Measurements from ENCODE around the gene STKLD1.
"Not testable (repeated sequence)": the region's sequence is repeated elsewhere in the genome, so short reads cannot be mapped to it uniquely, and the experiment has no call there.

The STKLD1 gene

DNA sequence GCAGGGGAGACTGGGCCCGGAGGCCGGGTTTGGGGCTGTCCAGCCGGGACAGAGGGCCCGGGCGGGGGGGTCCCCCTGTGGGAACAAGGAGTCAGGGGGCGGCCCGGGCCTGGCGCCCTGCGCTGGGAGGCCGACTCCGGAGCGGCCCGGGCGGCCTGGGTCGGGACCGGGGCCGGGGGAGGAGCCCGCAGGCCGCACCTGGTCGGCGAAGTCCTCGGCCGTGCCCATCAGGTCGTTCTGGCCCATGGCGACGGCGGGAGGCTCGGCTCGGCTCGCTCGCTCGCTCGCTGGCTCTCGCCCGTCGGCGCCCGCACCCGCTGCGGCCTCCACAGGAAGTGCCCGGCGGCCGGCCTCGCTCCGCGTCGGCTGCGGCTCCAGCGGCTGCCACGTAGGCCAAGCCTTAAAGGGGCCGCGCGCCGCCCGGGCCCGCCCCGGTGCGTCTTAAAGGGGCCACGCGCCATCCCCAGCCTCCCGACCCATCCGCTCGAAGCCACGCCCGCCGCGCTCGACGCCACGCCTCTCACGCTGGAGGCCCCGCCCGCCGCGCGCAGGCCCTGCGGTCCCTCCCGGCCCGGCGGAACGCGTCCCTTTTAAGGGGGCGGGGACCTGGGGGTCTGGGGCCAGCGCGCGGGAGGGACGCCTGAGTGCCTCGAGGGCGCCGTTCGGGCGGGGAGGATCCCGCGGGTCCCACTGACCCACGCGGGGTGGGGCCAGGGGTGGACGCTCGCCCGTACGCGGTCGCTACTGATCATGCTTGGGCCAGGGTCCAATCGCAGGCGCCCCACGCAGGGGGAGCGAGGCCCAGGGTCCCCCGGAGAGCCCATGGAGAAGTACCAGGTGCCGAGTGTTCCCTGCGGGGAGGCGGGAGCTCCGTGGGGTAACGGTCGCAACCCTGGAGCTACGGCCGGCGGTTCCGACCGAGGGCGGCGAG, at the start of gene STKLD1, which contains the start of gene SURF4:
Gene STKLD1, plus strand, starts transcription at position 643 of the 931 bp plus-strand sequence. Its CDS starts 108 bp downstream, at position 751.
Gene SURF4, minus strand, starts transcription at position 337 of the 931 bp plus-strand sequence. Its CDS starts 91 bp downstream, at position 246.
- DNase-seq (ENCODE audit: low spot score), result peak; percentile 97

- DNase-seq (ENCODE audit: low spot score), result not testable (repeated sequence)
Observed at GRCh38 chr9:133327021-133327420, 49.1 kb upstream of the STKLD1 start.

GRCh38 chr9:133327834-133328484, 48.2 kb upstream of the STKLD1 start:
- no peak for DNase-seq (ENCODE audit: low spot score)

GRCh38 chr9:133329306-133330156, 46.6 kb upstream of the STKLD1 start:
- DNase-seq (ENCODE audit: low spot score), result peak; percentile 50

DNA sequence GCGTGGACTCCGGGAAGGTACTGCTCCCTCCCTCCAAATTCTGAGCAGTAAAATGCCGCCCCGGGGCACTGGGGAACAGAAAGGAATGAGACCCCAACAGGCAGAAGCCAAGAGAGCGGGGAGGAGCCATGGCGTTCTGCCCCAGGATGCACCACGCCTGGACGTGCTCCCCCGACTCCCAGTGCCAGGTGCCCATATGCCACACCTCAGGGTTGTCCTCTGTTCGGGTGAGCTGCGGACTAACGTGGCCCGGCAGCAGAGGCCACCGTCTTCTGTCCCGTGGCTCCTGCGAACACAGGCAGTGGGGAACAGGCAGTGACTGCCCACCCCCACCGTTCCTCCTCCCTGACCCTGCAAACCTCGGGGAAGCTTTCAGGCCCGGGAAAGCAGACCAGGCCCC, 44.9 kb upstream of the STKLD1 start:
- DNase-seq (ENCODE audit: low spot score), result no peak

GRCh38 chr9:133331641-133332380, 44.4 kb upstream of the STKLD1 start:
- no peak for DNase-seq (ENCODE audit: low spot score)

DNA sequence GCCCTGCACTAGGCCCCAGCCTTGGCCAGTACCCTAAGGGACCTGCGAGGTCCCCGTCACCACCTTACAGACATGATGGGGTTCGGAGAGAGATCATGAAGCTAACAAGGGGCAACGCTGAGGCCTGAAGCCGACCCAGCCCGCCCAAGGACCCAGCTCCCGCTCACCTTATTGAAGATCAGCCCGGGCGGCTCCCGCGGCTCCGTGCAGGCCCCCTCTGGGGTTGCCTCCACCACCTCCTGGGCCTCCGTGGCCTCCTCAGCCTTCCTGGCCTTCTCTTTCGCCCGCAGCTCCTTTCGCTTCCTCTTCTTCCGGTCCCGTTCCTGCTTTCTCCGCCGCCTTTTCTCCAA, 43.8 kb upstream of the STKLD1 start:
- no peak for DNase-seq (ENCODE audit: low spot score)

GRCh38 chr9:133333011-133333410, 43.2 kb upstream of the STKLD1 start:
- DNase-seq (ENCODE audit: low spot score), result no peak

GRCh38 chr9:133333566-133333965, 42.6 kb upstream of the STKLD1 start:
- DNase-seq (ENCODE audit: low spot score), result no peak

DNA sequence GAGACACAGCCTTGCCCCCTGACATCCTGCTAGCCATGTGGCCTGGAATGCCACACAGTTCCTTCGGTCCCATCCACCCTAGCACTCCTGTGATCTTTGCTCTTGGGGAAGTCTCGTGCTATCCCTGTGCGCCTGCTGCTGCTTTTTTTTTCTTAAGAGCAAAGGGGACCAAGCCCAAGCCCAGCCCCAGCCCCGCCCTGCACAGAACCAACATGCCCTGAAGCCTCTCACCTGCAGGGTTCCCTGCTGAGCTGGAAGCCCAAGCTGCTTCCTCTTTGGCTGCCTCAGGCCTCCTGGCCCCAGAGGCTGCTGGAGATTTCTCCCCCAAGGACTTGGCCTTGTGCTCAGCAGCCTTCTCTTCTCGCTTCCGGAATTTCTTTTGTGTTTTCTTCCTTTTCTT, 42.0 kb upstream of the STKLD1 start:
- DNase-seq (ENCODE audit: low spot score), result no peak

DNA sequence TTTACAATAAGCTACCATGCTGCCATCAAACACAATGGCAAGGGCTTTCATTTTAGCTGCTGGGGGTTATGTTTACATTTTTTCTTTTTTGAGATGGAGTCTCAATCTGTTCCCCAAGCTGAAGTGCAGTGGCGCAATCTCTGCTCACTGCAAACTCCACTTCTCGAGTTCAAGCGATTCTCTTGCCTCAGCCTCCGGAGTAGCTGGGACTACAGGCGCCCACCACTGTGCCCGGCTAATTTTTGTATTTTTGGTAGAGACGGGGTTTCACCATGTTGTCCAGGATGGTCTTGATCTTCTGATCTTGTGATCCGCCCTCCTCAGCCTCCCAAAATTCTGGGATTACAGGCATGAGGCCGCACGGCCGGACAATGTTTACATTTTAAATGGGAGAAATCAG, 41.3 kb upstream of the STKLD1 start:
- DNase-seq (ENCODE audit: low spot score), result not testable (repeated sequence)

DNA sequence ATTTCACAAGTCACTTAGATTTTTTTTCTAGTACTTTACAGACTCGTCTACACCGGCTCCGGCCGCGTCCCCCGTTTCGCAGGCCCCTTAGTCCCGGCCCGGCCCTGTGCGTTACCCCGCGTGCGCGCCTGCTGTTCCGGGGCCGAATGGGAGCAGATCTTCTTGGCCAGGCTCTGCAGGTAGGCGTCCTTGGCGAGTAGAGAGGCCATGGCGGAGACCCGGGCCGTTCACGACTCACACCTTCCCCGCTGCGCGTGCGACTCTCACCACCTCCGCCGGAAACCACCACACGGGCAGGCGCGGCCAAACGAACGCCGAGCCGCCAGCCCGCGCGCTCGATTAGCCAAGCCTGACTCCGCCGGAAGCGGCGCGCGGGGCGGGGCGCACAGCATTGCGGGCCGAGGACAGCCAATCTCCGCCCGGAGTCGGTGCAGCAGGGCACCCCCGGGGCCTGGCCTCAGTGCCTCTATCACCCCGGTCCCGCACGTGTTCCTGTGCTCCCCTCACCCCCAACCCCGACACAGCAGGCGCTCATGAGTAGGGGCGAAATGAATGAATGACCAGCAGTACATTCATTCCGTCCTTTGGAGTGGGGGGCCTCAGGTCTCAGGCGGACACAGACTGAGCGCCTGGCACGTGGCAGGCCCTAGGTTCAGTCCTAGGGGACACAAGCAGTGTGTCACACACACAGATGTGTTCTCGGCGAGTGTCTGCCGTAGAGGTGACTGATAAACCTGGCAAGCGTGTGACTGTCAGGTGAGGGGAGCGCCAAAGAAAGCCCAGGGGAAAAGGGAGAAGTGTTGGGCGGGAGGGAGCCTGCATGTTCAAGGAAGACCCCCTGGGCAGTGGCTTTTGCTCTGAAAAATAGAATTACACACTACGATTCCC, 40.0 kb upstream of the STKLD1 start, which contains the start of gene SURF6:
Gene SURF6, minus strand, starts transcription at position 265 of the 888 bp plus-strand sequence. Its CDS starts 56 bp downstream, at position 209.
- DNase-seq (ENCODE audit: low spot score), result peak; percentile 92

DNA sequence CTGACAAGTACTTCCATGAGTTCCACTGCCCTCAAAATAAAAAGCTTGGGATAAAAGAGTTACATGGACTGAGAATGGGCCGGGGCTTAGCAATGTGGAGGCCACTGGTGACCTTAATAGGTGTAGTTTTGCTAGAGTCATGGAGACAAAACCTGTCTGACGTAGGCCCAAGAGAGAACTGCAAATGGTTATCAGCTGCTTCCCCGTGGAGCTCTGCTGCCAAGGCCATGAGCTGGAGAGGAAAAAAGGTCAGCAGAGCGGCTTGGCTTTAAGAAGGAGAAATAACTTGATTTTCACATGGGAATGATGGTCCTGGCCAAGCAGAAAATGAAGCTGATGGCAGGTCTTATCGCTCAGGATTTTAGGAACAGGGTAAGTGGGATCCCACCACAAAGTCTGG, 36.5 kb upstream of the STKLD1 start:
- no peak for DNase-seq (ENCODE audit: low spot score)

GRCh38 chr9:133340256-133340655, 35.9 kb upstream of the STKLD1 start:
- DNase-seq (ENCODE audit: low spot score), result no peak

- DNase-seq (ENCODE audit: low spot score), result no peak
Observed at GRCh38 chr9:133340916-133341315, 35.2 kb upstream of the STKLD1 start.

GRCh38 chr9:133341369-133342068, 34.6 kb upstream of the STKLD1 start:
- DNase-seq (ENCODE audit: low spot score), result no peak

- no peak for DNase-seq (ENCODE audit: low spot score)
Observed at GRCh38 chr9:133342069-133342406, 34.1 kb upstream of the STKLD1 start.

- DNase-seq (ENCODE audit: low spot score), result no peak
Observed at GRCh38 chr9:133342570-133342969, 33.6 kb upstream of the STKLD1 start.

DNA sequence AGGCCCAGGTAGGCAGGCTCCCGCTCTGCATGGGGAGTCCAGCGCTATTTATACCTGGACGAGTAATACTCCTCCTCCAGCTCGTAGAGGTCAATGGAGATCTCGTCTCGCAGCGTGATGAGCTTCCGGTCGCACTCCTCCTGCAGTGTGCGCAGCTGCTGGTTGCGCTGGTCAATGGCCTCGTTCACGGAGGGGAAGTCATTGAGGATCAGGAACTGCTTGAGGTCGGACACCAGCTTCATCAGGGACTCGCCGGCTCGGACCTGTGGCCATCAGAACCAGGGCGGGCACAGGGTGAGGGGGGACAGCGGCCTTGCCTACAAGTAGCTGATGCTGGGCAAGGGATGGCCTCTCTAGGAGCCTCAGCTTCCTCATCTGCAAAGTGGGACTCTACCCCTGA, 32.1 kb upstream of the STKLD1 start:
- no peak for DNase-seq (ENCODE audit: low spot score)

- DNase-seq (ENCODE audit: low spot score), result no peak
Observed at GRCh38 chr9:133344979-133345378, 31.2 kb upstream of the STKLD1 start.

All from kidney tubule cell (primary cell).